HFFc6 (cell line): ENCODE data around the gene RASD1. TPM values are rescaled to one million over a fixed set of nuclear protein-coding genes. Genes with fewer than 3 reads are reported as not detected.

Experiments
- DNase-seq: peaks from one replicate; pipeline ENCODE4 v3.0.0-alpha.2; 2018
- H3K27ac Mint-ChIP-seq: 2 replicates; pipeline ENCODE4 v1.8.0; 2020; ENCODE audit warnings: mild to moderate bottlenecking, mixed read lengths
- H3K27me3 Mint-ChIP-seq: 2 replicates; pipeline ENCODE4 v1.8.0; 2021; ENCODE audit warnings: mild to moderate bottlenecking, moderate library complexity, mixed read lengths; ENCODE audit not compliant: insufficient read depth
- H3K36me3 Mint-ChIP-seq: 2 replicates; pipeline ENCODE4 v1.8.0; 2021; ENCODE audit warnings: low read depth, mixed read lengths
- H3K4me1 Mint-ChIP-seq: 2 replicates; pipeline ENCODE4 v1.8.0; 2020; ENCODE audit warnings: low read depth, mixed read lengths
- H3K4me3 Mint-ChIP-seq: 2 replicates; pipeline ENCODE4 v1.8.0; 2020; ENCODE audit warnings: mild to moderate bottlenecking, moderate library complexity, mixed read lengths
- H3K9me3 Mint-ChIP-seq: 2 replicates; pipeline ENCODE4 v1.8.0; 2020; ENCODE audit warnings: mild to moderate bottlenecking, mixed read lengths
- total RNA-seq, 6 experiments: library from RNA; stranded (reverse); fragmentation: NEBNext Ultra II Directional; extraction: Animal tissue kit (Norgen Biotek cat#: 25700); gene quantifications; 2 replicates in 1 of 6; 3 replicates in 5 of 6; pipeline ENCODE4 v1.2.3, GENCODE V29; 2021
- TF ChIP-seq, protein P1 (sequence below): fragments of 200-600 bp; sonication (generic); IDR thresholded peaks from 2 replicates; pipeline ENCODE4 v1.5.0; 2021; ENCODE audit warnings: antibody characterized with exemption, mild to moderate bottlenecking

RASD1 gene
- total RNA-seq, 6 experiments from 2014 or later, result 0.17 to 1.1 (median 0.43) TPM

- peak overlapping the region; percentile 59; the same call in 1 of the 2 replicates for H3K4me3 Mint-ChIP-seq
- DNase-seq, result peak; percentile 80
Measured at GRCh38 chr17:17514993-17515933, 19.1 kb upstream of the RASD1 start.

GRCh38 chr17:17514361-17514992 is 18.3 kb upstream of the RASD1 start:
- peaks cover 11% of the 10 kb centered on the region for H3K27me3 Mint-ChIP-seq
- H3K4me1 Mint-ChIP-seq, result peaks cover 30% of the 10 kb centered on the region
- no peak for DNase-seq
- peak overlapping the region; percentile 95; the same call in 1 of the 2 replicates for H3K27ac Mint-ChIP-seq
- no peaks in the 10 kb centered on the region for H3K9me3 Mint-ChIP-seq
- H3K36me3 Mint-ChIP-seq, result no peaks in the 10 kb centered on the region; the same call in 1 of the 2 replicates
- no peak overlapping the region for H3K4me3 Mint-ChIP-seq
- TF ChIP-seq, protein P1, sequence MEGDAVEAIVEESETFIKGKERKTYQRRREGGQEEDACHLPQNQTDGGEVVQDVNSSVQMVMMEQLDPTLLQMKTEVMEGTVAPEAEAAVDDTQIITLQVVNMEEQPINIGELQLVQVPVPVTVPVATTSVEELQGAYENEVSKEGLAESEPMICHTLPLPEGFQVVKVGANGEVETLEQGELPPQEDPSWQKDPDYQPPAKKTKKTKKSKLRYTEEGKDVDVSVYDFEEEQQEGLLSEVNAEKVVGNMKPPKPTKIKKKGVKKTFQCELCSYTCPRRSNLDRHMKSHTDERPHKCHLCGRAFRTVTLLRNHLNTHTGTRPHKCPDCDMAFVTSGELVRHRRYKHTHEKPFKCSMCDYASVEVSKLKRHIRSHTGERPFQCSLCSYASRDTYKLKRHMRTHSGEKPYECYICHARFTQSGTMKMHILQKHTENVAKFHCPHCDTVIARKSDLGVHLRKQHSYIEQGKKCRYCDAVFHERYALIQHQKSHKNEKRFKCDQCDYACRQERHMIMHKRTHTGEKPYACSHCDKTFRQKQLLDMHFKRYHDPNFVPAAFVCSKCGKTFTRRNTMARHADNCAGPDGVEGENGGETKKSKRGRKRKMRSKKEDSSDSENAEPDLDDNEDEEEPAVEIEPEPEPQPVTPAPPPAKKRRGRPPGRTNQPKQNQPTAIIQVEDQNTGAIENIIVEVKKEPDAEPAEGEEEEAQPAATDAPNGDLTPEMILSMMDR, result no peak

More at GRCh38 chr17:17514993-17515933, 19.1 kb upstream of the RASD1 start:
- TF ChIP-seq, protein P1, result no peak
- peak overlapping the region; percentile 95 for H3K27ac Mint-ChIP-seq
- peaks cover 7% of the 10 kb centered on the region for H3K27me3 Mint-ChIP-seq
- H3K4me1 Mint-ChIP-seq, result peaks cover 30% of the 10 kb centered on the region
- H3K9me3 Mint-ChIP-seq, result no peaks in the 10 kb centered on the region
- no peaks in the 10 kb centered on the region for H3K36me3 Mint-ChIP-seq

- peaks cover 11% of the 10 kb centered on the region for H3K27me3 Mint-ChIP-seq
- H3K4me3 Mint-ChIP-seq, result no peak overlapping the region
- H3K27ac Mint-ChIP-seq, result no peak overlapping the region
- no peaks in the 10 kb centered on the region for H3K9me3 Mint-ChIP-seq
- no peak for DNase-seq
- H3K36me3 Mint-ChIP-seq, result no peaks in the 10 kb centered on the region; the same call in 1 of the 2 replicates
- H3K4me1 Mint-ChIP-seq, result peaks cover 30% of the 10 kb centered on the region
- TF ChIP-seq, protein P1, result no peak
Measured at GRCh38 chr17:17513626-17514025, 17.4 kb upstream of the RASD1 start.

DNA sequence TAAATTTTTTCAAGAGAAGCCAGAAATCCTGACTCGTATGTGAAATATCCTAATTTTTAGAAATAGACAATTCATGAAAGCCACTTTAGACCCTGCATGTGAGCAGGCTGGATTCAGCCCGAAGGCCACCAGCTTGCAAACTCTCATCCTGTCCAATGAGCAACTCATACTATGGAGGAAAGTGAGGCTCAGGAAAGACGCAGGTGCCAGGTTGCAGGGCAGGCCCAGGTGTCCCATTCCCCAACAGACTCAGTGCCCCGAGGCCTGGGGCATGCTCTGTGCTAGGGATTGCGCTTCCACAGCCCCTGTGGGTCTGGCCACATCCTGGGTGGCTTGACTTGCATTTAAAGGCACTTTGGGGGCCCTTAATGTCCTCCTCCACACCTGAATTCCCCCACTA is 16.7 kb upstream of the RASD1 start:
- no peak for DNase-seq
- Mint-ChIP-seq H3K4me3 (no peak overlapping the region), H3K27ac (no peak overlapping the region), H3K9me3 (no peaks in the 10 kb centered on the region), H3K36me3 (no peaks in the 10 kb centered on the region; the same call in 1 of the 2 replicates), H3K4me1 (peaks cover 30% of the 10 kb centered on the region), H3K27me3 (peaks cover 11% of the 10 kb centered on the region)
- TF ChIP-seq, protein P1, result no peak

DNA sequence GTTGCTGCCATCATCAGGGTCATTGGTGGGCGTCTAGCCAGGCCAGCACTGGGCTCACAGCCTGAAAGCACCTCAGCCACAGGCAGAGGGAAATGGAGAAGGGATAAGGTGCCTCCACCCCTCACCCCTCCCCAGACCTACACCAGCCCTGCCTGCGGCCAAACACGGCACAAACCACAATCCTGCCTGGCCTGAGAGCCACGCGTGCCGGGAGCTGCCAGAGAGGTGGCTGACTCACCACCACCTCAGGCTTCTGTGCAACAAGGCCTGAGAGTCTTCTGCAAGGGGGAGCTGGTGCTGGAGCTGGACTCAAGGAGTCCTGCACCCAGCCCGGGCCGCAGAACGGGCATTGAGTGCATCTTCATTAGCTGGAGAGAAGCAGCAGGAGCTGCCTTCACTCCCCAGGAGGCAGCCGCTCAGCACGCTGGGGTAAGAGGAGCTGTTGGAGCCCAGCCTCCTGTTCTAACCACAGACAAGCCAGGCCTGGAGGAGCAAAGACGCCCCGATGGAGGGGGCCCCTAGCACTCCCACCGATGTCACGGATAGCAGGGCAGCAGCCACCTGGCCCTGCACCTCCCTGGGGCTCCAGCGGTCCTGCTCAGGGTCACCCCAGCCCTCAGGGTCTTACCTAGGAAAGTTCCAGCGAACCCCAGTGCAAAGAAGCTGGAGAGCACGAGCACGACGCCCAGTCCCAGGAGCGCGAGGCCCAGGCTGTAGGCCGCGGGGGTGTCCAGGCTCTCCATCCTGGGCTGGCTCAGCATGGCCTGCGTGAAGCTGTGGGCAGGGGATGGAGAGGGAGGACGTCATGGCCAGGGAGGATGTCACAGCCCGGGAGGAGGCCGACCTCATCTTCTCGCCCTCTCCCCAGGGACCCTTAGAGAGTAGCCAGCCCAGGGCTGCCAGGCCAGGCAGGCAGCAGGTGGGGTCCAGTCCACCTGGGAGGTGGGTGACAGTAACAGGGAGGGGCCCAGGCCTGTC is 16.0 kb upstream of the RASD1 start:
- peak; percentile 95 for DNase-seq
- no peak overlapping the region for H3K4me3 Mint-ChIP-seq
- peaks cover 11% of the 10 kb centered on the region for H3K27me3 Mint-ChIP-seq
- TF ChIP-seq, protein P1, result no peak
- no peaks in the 10 kb centered on the region; the same call in 1 of the 2 replicates for H3K36me3 Mint-ChIP-seq
- no peaks in the 10 kb centered on the region for H3K9me3 Mint-ChIP-seq
- H3K4me1 Mint-ChIP-seq, result peaks cover 30% of the 10 kb centered on the region
- H3K27ac Mint-ChIP-seq, result peak overlapping the region; percentile 54
